ENCODE measurements around the gene RAB31. TPM values are rescaled to one million over a fixed set of nuclear protein-coding genes. Genes with fewer than 3 reads are reported as not detected.

Gene RAB31
- polyA plus RNA-seq, 1 donor from 2014 or later = 16.3 TPM

GRCh38 chr18:9708434-9709303, 568 bp downstream of the RAB31 start:
- Histone ChIP-seq H3K27ac (ENCODE audit: low read length) (no peak overlapping the region), H3K9me2 (ENCODE audit: insufficient read depth, low read length) (no peaks in the 10 kb centered on the region), H3K36me3 (ENCODE audit: insufficient read depth, low read length) (no peaks in the 10 kb centered on the region), H3K9ac (ENCODE audit: low read length) (peak overlapping the region; percentile 67), H3F3A (ENCODE audit: insufficient read depth, low read length, poor library complexity, severe bottlenecking) (no peaks in the 10 kb centered on the region), H3K9me3 (ENCODE audit: low read length) (no peaks in the 10 kb centered on the region), H3K4me3 (ENCODE audit: low read length) (peak overlapping the region; percentile 80), H2AFZ (ENCODE audit: low read depth, low read length) (peak overlapping the region; percentile 73), H3K4me2 (ENCODE audit: low read length) (peak overlapping the region; percentile 15), H4K20me1 (ENCODE audit: insufficient read depth) (no peaks in the 10 kb centered on the region), H3K79me2 (replicated peaks; ENCODE audit: insufficient read depth, low read length) (peaks cover 21% of the 10 kb centered on the region), H3K27me3 (ENCODE audit: insufficient read depth, low read depth, low read length) (peaks cover 25% of the 10 kb centered on the region)
- TF ChIP-seq EZH2 (IDR thresholded peaks at IDR 0.05; ENCODE audit: borderline replicate concordance, insufficient read depth, low read length, poor library complexity, severe bottlenecking) (no peak), RAD21 (conservative IDR thresholded peaks at IDR 0.05) (no peak), EP300 (conservative IDR thresholded peaks at IDR 0.05; ENCODE audit: poor library complexity, severe bottlenecking) (no peak), SMC3 (conservative IDR thresholded peaks at IDR 0.05; ENCODE audit: poor library complexity) (no peak), REST (IDR thresholded peaks at IDR 0.05; ENCODE audit: borderline replicate concordance) (no peak), TAF1 (IDR thresholded peaks at IDR 0.05; ENCODE audit: low read depth) (no peak), MXI1 (conservative IDR thresholded peaks at IDR 0.05; ENCODE audit: poor library complexity, severe bottlenecking) (peak; percentile 28), CTCF (IDR thresholded peaks at IDR 0.05; ENCODE audit: poor library complexity, severe bottlenecking) (no peak), POLR2AphosphoS5 (IDR thresholded peaks at IDR 0.05) (peak; percentile 2)

- peaks cover 25% of the 10 kb centered on the region for H3K27me3 ChIP-seq (ENCODE audit: insufficient read depth, low read depth, low read length)
- peak overlapping the region; percentile 80 for H3K4me3 ChIP-seq (ENCODE audit: low read length)
- no peak for TF ChIP-seq EP300 (conservative IDR thresholded peaks at IDR 0.05; ENCODE audit: poor library complexity, severe bottlenecking)
- no peak for TF ChIP-seq SMC3 (conservative IDR thresholded peaks at IDR 0.05; ENCODE audit: poor library complexity)
- no peak for TF ChIP-seq TAF1 (IDR thresholded peaks at IDR 0.05; ENCODE audit: low read depth)
- TF ChIP-seq POLR2AphosphoS5 (IDR thresholded peaks at IDR 0.05) = no peak
- TF ChIP-seq EZH2 (IDR thresholded peaks at IDR 0.05; ENCODE audit: borderline replicate concordance, insufficient read depth, low read length, poor library complexity, severe bottlenecking) = no peak
- TF ChIP-seq MXI1 (conservative IDR thresholded peaks at IDR 0.05; ENCODE audit: poor library complexity, severe bottlenecking) = no peak
- TF ChIP-seq CTCF (IDR thresholded peaks at IDR 0.05; ENCODE audit: poor library complexity, severe bottlenecking) = no peak
- no peak for TF ChIP-seq REST (IDR thresholded peaks at IDR 0.05; ENCODE audit: borderline replicate concordance)
- no peak for TF ChIP-seq RAD21 (conservative IDR thresholded peaks at IDR 0.05)
- H3K36me3 ChIP-seq (ENCODE audit: insufficient read depth, low read length) = no peaks in the 10 kb centered on the region
- H3K27ac ChIP-seq (ENCODE audit: low read length) = no peak overlapping the region
- no peaks in the 10 kb centered on the region for H3K9me2 ChIP-seq (ENCODE audit: insufficient read depth, low read length)
- H3K4me2 ChIP-seq (ENCODE audit: low read length) = no peak overlapping the region
- H3K9me3 ChIP-seq (ENCODE audit: low read length) = no peaks in the 10 kb centered on the region
- peak overlapping the region; percentile 67 for H3K9ac ChIP-seq (ENCODE audit: low read length)
- H3K79me2 ChIP-seq (replicated peaks; ENCODE audit: insufficient read depth, low read length) = peaks cover 21% of the 10 kb centered on the region
- no peaks in the 10 kb centered on the region for H3F3A ChIP-seq (ENCODE audit: insufficient read depth, low read length, poor library complexity, severe bottlenecking)
- no peaks in the 10 kb centered on the region for H4K20me1 ChIP-seq (ENCODE audit: insufficient read depth)
- no peak overlapping the region for H2AFZ ChIP-seq (ENCODE audit: low read depth, low read length)
These were observed 1.3 kb downstream of the RAB31 start for GRCh38 chr18:9709304-9709877.

Measured in neural cell (in vitro differentiated cells).